Prostate gland (tissue), 2 donors: ENCODE measurements around the gene DDN. TPM values are rescaled to one million over a fixed set of nuclear protein-coding genes. Genes with fewer than 3 reads are reported as not detected.

Experiments used
- DNase-seq: peaks from one replicate; pipeline ENCODE4 v3.0.0-alpha.2; 2019; ENCODE audit warnings: low spot score
- H3K27ac ChIP-seq, 2 donors: fragments of 200-600 bp; sonication (generic); 2 replicates each; pipeline ENCODE4 v1.5.1; 2017 to 2019
- H3K27me3 ChIP-seq: fragments of 200-600 bp; sonication (generic); replicated peaks from 2 replicates; pipeline ENCODE4 v1.5.1; 2019; ENCODE audit not compliant: insufficient read depth
- H3K36me3 ChIP-seq, 2 donors: fragments of 200-600 bp; sonication (generic); 1 replicate in 1 of 2; 2 replicates in 1 of 2; pipeline versions ENCODE4 v1.5.1 to v1.8.1; 2017 to 2019
- H3K4me1 ChIP-seq: fragments of 200-600 bp; sonication (generic); replicated peaks from 2 replicates; pipeline ENCODE4 v1.5.1; 2019
- H3K4me3 ChIP-seq, 2 donors: fragments of 200-600 bp; sonication (generic); 2 replicates each; pipeline ENCODE4 v1.5.1; 2017 to 2019
- H3K9me3 ChIP-seq: fragments of 200-600 bp; sonication (generic); 2 replicates; pipeline ENCODE4 v1.5.1; 2017
- POLR2A ChIP-seq: fragments of 450-650 bp; IDR thresholded peaks from one replicate; pipeline ENCODE4 v1.6.1; 2016; ENCODE audit warnings: antibody characterized with exemption, mild to moderate bottlenecking
- POLR2AphosphoS5 ChIP-seq: sonication (generic); formaldehyde crosslinking; IDR thresholded peaks from one replicate; pipeline ENCODE4 v1.6.1; 2017; ENCODE audit warnings: antibody characterized with exemption
- WGBS: methylation state at CpG from one replicate; pipeline ENCODE4 v1.1.5; 2018; 5-methylcytosine and 5-hydroxymethylcytosine counted together
- intact Hi-C: fragments of 100-400 bp; cut with DNase I; formaldehyde crosslinking; loops from one replicate; pipeline ENCODE4 v1.14.2; 2022
- total RNA-seq, 2 donors: library from RNA; depleted of rRNA; stranded (reverse); fragments of >200 nt; gene quantifications; one replicate each; pipeline ENCODE4 v1.1.0, GENCODE V29; 2016
- TF ChIP-seq, protein P1 (sequence below), 4 experiments: fragments of 200-600 bp in 2 of 4; fragments of 450-650 bp in 2 of 4; sonication (generic) in 2 of 4; IDR thresholded peaks; 1 replicate in 3 of 4; 2 replicates in 1 of 4; pipeline ENCODE4 v1.5.1; 2016 to 2019; ENCODE audit warnings: antibody characterized with exemption in 4 of 4, mild to moderate bottlenecking in 2 of 4, moderate library complexity in 2 of 4

Gene DDN
- total RNA-seq, 2 donors from 2014 or later = 1.0 TPM; not detected in 1

DNA sequence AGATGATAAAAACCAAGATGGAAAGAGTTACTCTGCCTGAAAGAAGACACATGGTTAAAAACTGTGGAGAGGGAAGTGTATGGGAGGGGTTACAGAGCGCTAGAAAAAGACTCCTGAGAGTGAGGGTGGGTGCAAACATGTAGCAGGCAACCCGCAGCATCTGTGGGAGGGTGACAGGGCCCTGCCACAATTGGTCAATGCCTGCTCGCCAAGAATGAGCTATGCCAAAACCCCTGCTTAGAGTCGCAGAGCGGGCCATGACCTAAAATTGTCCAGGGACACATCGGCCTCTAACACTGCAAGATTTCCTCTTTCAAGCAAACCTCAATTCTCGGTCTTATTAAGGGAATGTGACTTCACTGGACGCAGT lies 18.7 kb upstream of the DDN start:
- H3K27me3 ChIP-seq = no peaks in the 10 kb centered on the region
- H3K27ac ChIP-seq = peak overlapping the region; percentile 86 to 91
- no peak for DNase-seq
- no peak for TF ChIP-seq POLR2AphosphoS5
- TF ChIP-seq POLR2A = no peak
- TF ChIP-seq, protein P1, sequence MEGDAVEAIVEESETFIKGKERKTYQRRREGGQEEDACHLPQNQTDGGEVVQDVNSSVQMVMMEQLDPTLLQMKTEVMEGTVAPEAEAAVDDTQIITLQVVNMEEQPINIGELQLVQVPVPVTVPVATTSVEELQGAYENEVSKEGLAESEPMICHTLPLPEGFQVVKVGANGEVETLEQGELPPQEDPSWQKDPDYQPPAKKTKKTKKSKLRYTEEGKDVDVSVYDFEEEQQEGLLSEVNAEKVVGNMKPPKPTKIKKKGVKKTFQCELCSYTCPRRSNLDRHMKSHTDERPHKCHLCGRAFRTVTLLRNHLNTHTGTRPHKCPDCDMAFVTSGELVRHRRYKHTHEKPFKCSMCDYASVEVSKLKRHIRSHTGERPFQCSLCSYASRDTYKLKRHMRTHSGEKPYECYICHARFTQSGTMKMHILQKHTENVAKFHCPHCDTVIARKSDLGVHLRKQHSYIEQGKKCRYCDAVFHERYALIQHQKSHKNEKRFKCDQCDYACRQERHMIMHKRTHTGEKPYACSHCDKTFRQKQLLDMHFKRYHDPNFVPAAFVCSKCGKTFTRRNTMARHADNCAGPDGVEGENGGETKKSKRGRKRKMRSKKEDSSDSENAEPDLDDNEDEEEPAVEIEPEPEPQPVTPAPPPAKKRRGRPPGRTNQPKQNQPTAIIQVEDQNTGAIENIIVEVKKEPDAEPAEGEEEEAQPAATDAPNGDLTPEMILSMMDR (IDR thresholded peaks at IDR 0.05) = no peak
- intact Hi-C loops = no loop called here
- H3K4me3 ChIP-seq = peak overlapping the region; percentile 67 to 75
- peaks cover 0 to 6% of the 10 kb centered on the region in 2 donors for H3K36me3 ChIP-seq
- no peaks in the 10 kb centered on the region for H3K9me3 ChIP-seq
- WGBS = 3% methylated on average over 8 of the region's 8 CpGs
- peaks cover 3% of the 10 kb centered on the region for H3K4me1 ChIP-seq

DNA sequence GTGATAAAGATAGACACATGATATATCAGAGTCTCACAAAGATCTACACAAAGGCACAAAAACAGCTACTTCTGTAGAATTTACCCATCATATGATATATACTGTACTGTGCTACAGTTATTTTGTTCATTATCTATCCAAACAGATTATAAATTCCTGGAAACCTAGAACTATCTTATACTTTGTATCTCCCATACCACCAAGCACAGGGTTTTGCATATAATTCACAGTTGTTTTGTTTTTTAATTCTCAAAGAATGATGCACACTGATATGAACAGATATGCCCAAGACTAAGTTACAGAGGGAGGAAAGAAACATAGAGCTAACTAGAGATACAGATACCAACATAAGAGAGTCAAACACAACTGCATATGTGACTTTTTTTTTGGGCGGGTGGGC lies 16.0 kb upstream of the DDN start:
- H3K9me3 ChIP-seq = no peaks in the 10 kb centered on the region
- H3K36me3 ChIP-seq = no peaks in the 10 kb centered on the region
- no peak for DNase-seq
- intact Hi-C loops = no loop called here
- H3K27me3 ChIP-seq = no peaks in the 10 kb centered on the region
- 96% methylated on average over 1 of the region's 1 CpG for WGBS
- TF ChIP-seq, protein P1 (IDR thresholded peaks at IDR 0.05) = no peak
- no peak for TF ChIP-seq POLR2A
- no peak for TF ChIP-seq POLR2AphosphoS5
- H3K4me3 ChIP-seq = no peak overlapping the region
- peaks cover 3% of the 10 kb centered on the region for H3K4me1 ChIP-seq
- no peak overlapping the region for H3K27ac ChIP-seq

DNA sequence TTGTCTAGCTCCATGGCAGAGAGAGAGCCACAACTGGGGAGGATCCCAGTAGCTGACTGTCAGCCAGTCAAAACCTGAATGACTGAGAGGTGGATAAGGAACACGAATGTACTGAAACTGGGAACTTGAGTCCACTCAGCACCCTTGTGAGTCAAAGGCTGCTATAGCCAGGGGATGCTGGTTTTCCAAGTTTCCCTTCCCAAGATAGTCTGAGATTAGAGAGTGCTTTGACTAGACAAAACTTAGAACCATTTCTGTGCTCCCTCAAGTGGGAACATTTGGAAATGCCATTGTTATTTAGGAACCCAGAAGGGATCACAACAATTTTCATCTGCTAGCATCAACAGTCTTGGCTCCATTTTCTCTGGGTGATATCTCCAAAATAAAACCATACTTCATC lies 15.4 kb upstream of the DDN start:
- no peaks in the 10 kb centered on the region for H3K27me3 ChIP-seq
- H3K9me3 ChIP-seq = no peaks in the 10 kb centered on the region
- DNase-seq = no peak
- H3K4me3 ChIP-seq = no peak overlapping the region
- no peak for TF ChIP-seq POLR2A
- TF ChIP-seq, protein P1 (IDR thresholded peaks at IDR 0.05) = no peak
- H3K4me1 ChIP-seq = peaks cover 3% of the 10 kb centered on the region
- no peaks in the 10 kb centered on the region for H3K36me3 ChIP-seq
- WGBS = 67% methylated on average over 1 of the region's 1 CpG
- no peak overlapping the region for H3K27ac ChIP-seq
- intact Hi-C loops = no loop called here

DNA sequence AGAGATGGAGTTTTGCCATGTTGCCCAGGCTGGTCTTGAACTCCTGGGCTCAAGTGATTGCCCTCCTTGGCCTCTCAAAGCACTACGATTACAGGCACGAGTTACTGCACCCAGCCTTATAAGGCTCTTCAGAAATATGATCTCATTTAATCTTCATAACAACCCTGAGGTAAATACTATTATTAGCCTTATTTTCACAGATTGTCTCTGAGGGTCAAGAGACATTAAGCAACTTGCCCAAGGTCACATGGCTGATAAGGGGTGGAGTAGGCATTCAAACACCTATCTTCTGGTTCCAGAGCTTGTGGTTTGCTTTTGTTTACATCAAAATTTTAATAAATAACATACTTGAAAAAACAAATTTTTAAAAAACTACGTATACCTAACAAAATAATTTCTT lies 14.3 kb upstream of the DDN start:
- 92% methylated on average over 3 of the region's 3 CpGs for WGBS
- H3K27me3 ChIP-seq = no peaks in the 10 kb centered on the region
- no peak for DNase-seq
- TF ChIP-seq POLR2AphosphoS5 = no peak
- TF ChIP-seq, protein P1 (IDR thresholded peaks at IDR 0.05) = no peak
- no peak for TF ChIP-seq POLR2A
- H3K9me3 ChIP-seq = no peaks in the 10 kb centered on the region
- H3K4me1 ChIP-seq = no peaks in the 10 kb centered on the region
- no peaks in the 10 kb centered on the region for H3K36me3 ChIP-seq
- H3K4me3 ChIP-seq = no peak overlapping the region
- H3K27ac ChIP-seq = no peak overlapping the region
- intact Hi-C loops = no loop called here

DNA sequence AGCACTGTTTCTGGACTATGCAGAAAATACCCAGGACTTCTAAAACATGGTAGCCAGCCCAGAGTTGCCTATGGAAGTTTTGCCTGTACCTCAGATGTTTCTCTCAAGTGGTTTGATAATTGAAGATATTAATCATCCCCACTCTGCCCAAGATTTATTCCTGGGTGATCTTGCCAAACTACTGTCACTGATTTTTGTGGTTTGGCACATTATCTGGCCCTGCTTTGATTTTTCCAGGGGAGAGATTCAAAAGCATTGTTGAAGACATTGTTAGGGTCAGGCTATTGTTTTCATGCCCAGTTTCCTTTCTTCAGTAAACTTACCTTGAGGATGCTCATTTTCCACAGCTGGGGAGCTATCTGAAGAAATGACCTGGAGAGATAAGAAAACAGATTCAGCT lies 13.6 kb upstream of the DDN start:
- H3K4me1 ChIP-seq = no peaks in the 10 kb centered on the region
- TF ChIP-seq POLR2AphosphoS5 = no peak
- TF ChIP-seq POLR2A = no peak
- no peak overlapping the region for H3K4me3 ChIP-seq
- intact Hi-C loops = no loop called here
- H3K27me3 ChIP-seq = no peaks in the 10 kb centered on the region
- H3K27ac ChIP-seq = no peak overlapping the region
- no peaks in the 10 kb centered on the region for H3K9me3 ChIP-seq
- DNase-seq = no peak
- H3K36me3 ChIP-seq = no peaks in the 10 kb centered on the region
